ENCODE measurements around the gene MRPL47.

GRCh38 chr3:179652447-179653095, 48.1 kb upstream of the MRPL47 start, which contains the start of gene USP13:
- TF ChIP-seq POLR2AphosphoS5 (IDR thresholded peaks at IDR 0.05; ENCODE audit: low read depth, low read length), result no peak
- no peak; the same call in 1 of the 2 replicates for TF ChIP-seq POLR2A (IDR thresholded peaks at IDR 0.05; ENCODE audit: low read depth, low read length)
